WTC11 (cell line): ENCODE measurements around the gene RXRB. TPM values are rescaled to one million over a fixed set of nuclear protein-coding genes. Genes with fewer than 3 reads are reported as not detected.

Experiments
- ATAC-seq: fragments of 200-7000 bp; cut with Tn5 transposase; 2 replicates; pipeline ENCODE4 v1.10.0; 2021; ENCODE audit warnings: mild to moderate bottlenecking, moderate library complexity
- CTCF ChIA-PET: fragments of 300-600 bp; sonication (Branson Sonifier 250); formaldehyde crosslinking; loops from one replicate; lab custom pipeline; 2021; ENCODE audit warnings: antibody characterized with exemption; lab: Charles Lee
- POLR2A ChIA-PET: fragments of 350-600 bp; sonication (Branson Sonifier 250); formaldehyde crosslinking; loops from one replicate; lab custom pipeline; 2021; ENCODE audit warnings: antibody characterized with exemption; lab: Charles Lee
- DNase-seq: peaks from one replicate; pipeline ENCODE4 v3.0.0; 2021; ENCODE audit warnings: low spot score
- H3K27ac Mint-ChIP-seq: 2 replicates; pipeline ENCODE4 v1.8.0; 2021; ENCODE audit warnings: mixed read lengths
- H3K27me3 Mint-ChIP-seq: 2 replicates; pipeline ENCODE4 v1.8.0; 2021; ENCODE audit warnings: low read depth, mild to moderate bottlenecking, moderate library complexity, mixed read lengths
- H3K36me3 Mint-ChIP-seq: 2 replicates; pipeline ENCODE4 v1.8.0; 2021; ENCODE audit warnings: mixed read lengths
- H3K4me1 Mint-ChIP-seq: 2 replicates; pipeline ENCODE4 v1.8.0; 2022; ENCODE audit warnings: mixed read lengths
- H3K4me3 Mint-ChIP-seq: 2 replicates; pipeline ENCODE4 v1.8.0; 2021; ENCODE audit warnings: mild to moderate bottlenecking, moderate library complexity, mixed read lengths
- H3K9me3 Mint-ChIP-seq: 2 replicates; pipeline ENCODE4 v1.8.0; 2021; ENCODE audit warnings: mixed read lengths
- EMX1 ChIP-seq: fragments of 250-450 bp; sonication (Bioruptor Pico); IDR thresholded peaks from 2 replicates; pipeline ENCODE4 v1.8.0; 2021; ENCODE audit warnings: mild to moderate bottlenecking
- FOXJ3 ChIP-seq: sonication (generic); formaldehyde crosslinking; IDR thresholded peaks from 2 replicates; pipeline ENCODE4 v1.9.0; 2021; ENCODE audit warnings: missing genetic modification reagents, mild to moderate bottlenecking, borderline replicate concordance
- GABPB1 ChIP-seq: sonication (generic); formaldehyde crosslinking; IDR thresholded peaks from 2 replicates; pipeline ENCODE4 v1.8.1; 2023; ENCODE audit warnings: mild to moderate bottlenecking, missing genetic modification reagents
- NFATC4 ChIP-seq: fragments of 250-450 bp; sonication (Bioruptor Pico); IDR thresholded peaks from 2 replicates; pipeline ENCODE4 v1.9.0; 2021; ENCODE audit warnings: mild to moderate bottlenecking
- TCF7 ChIP-seq: sonication (generic); formaldehyde crosslinking; IDR thresholded peaks from 2 replicates; pipeline ENCODE4 v1.8.0; 2022; ENCODE audit warnings: mild to moderate bottlenecking, low read depth, missing genetic modification reagents, moderate library complexity
- total RNA-seq: library from RNA; stranded (reverse); gene quantifications from 3 replicates; pipeline ENCODE4 v1.2.3, GENCODE V29; 2021
- TF ChIP-seq, protein P1 (sequence below): fragments of 200-600 bp; IDR thresholded peaks from 2 replicates; pipeline ENCODE4 v1.8.0; 2022; ENCODE audit warnings: antibody characterized with exemption
- TF ChIP-seq, protein P2 (sequence below): sonication (generic); formaldehyde crosslinking; IDR thresholded peaks from 2 replicates; pipeline ENCODE4 v1.8.1; 2022; ENCODE audit warnings: low read depth, missing genetic modification reagents, borderline replicate concordance
- TF ChIP-seq, protein P3 (sequence below): fragments of 250-450 bp; sonication (Bioruptor Pico); IDR thresholded peaks from 2 replicates; pipeline ENCODE4 v1.9.0; 2021; ENCODE audit warnings: moderate library complexity, mild to moderate bottlenecking, inconsistent platforms, borderline replicate concordance
- TF ChIP-seq, protein P4 (sequence below): sonication (generic); formaldehyde crosslinking; conservative IDR thresholded peaks from 2 replicates; pipeline ENCODE4 v1.8.1; 2023; ENCODE audit warnings: mild to moderate bottlenecking, low read depth, missing genetic modification reagents, moderate library complexity
- TF ChIP-seq, protein P5 (sequence below): fragments of 250-450 bp; sonication (Bioruptor Pico); conservative IDR thresholded peaks from 2 replicates; pipeline ENCODE4 v1.9.0; 2021; ENCODE audit warnings: mild to moderate bottlenecking

RXRB gene
- total RNA-seq, 1 experiment from 2014 or later: 24.5 TPM

DNA sequence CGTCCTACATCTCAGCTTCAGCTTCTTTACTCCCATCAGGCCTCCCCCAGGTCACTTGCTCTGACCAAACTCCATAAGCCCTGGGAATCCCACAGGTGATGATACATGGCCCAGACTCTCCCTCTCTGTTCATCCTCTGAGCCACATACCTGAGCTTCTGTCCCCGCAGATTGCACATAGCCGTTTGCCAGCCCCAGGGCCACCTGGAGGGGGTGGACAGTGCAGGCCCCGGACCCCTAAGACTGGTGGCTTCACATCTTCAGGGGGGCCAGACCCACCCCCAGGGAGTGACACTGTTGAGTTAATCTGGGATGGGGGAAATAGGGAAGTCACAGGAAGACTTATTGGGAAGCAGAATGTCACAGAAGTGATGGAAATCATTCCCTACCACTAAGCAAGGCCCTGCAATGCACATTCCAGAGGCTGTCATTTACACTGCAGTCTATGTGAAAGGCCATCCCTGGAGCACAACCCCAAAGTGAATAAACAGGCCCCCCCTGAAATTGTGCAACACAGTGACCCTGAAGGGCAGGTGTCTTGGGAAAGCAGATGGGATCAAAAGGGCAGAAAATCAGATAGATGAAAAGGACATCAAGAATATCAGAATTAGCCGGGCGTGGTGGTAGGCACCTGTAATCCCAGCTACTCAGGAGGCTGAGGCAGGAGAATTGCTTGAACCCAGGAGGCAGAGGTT is 2.2 kb downstream of the RXRB start:
- no peak for TF ChIP-seq NFATC4 (CRISPR knock-in tag)
- TF ChIP-seq GABPB1 (CRISPR knock-in tag): peak; percentile 83

DNA sequence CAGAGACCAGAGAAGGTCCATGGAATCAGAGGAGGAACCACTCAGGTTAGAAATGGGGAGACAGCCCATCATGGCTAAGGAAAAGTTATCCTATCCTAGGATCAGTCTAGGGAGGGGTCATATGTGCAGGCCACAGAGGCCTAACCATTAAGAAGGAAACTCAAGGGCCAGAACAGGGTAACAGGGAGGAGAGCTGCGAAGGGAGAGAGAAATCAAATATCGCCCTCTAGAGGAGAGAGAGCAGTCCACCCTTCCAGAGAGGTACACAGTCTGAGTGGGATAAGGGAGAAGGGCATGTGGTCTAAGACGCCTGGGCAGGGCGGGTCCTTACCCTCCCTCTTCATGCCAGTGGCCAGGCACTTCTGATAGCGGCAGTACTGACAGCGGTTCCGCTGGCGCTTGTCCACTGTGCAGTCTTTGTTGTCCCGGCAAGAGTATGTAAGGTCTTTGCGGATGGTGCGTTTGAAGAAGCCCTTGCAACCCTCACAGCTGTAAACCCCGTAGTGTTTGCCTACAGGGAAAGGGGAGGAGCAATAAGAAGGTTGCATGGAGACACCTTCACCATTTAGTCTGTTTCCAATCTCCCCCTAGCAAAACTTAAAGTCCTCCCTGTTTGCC is 2.9 kb downstream of the RXRB start:
- Mint-ChIP-seq H3K27ac (peak overlapping the region; percentile 41), H3K9me3 (no peaks in the 10 kb centered on the region), H3K4me1 (peaks cover 38% of the 10 kb centered on the region), H3K27me3 (peaks cover 4% of the 10 kb centered on the region; the same call in 1 of the 2 replicates), H3K4me3 (peak overlapping the region; percentile 97), H3K36me3 (peaks cover 31% of the 10 kb centered on the region)
- CTCF ChIA-PET: interaction anchor here (0.6 to 1.9 kb wide), 25 partner anchors 12 to 226 kb away, joined by 3 to 20 read pairs (median 4); partner anchors contain the start of gene RING1
- TF ChIP-seq GABPB1 (CRISPR knock-in tag): peak; percentile 56
- TF ChIP-seq, protein P1, sequence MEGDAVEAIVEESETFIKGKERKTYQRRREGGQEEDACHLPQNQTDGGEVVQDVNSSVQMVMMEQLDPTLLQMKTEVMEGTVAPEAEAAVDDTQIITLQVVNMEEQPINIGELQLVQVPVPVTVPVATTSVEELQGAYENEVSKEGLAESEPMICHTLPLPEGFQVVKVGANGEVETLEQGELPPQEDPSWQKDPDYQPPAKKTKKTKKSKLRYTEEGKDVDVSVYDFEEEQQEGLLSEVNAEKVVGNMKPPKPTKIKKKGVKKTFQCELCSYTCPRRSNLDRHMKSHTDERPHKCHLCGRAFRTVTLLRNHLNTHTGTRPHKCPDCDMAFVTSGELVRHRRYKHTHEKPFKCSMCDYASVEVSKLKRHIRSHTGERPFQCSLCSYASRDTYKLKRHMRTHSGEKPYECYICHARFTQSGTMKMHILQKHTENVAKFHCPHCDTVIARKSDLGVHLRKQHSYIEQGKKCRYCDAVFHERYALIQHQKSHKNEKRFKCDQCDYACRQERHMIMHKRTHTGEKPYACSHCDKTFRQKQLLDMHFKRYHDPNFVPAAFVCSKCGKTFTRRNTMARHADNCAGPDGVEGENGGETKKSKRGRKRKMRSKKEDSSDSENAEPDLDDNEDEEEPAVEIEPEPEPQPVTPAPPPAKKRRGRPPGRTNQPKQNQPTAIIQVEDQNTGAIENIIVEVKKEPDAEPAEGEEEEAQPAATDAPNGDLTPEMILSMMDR: peak; percentile 61
- no peak for TF ChIP-seq TCF7 (CRISPR knock-in tag)
- ATAC-seq (peak; percentile 71), DNase-seq (peak; percentile 44)
- POLR2A ChIA-PET: no interaction called here

More for the DNA sequence above, 2.2 kb downstream of the RXRB start:
- H3K4me1 Mint-ChIP-seq: peaks cover 41% of the 10 kb centered on the region
- POLR2A ChIA-PET: no interaction called here
- ATAC-seq (no peak), DNase-seq (no peak)
- CTCF ChIA-PET: interaction anchor here (1.0 to 2.2 kb wide), 18 partner anchors 11 to 226 kb away, joined by 3 to 20 read pairs (median 6); partner anchors contain the start of gene RING1
- no peaks in the 10 kb centered on the region for H3K9me3 Mint-ChIP-seq
- H3K27ac Mint-ChIP-seq: peak overlapping the region; percentile 41; the same call in 1 of the 2 replicates
- peak overlapping the region; percentile 97 for H3K4me3 Mint-ChIP-seq
- peaks cover 39% of the 10 kb centered on the region for H3K36me3 Mint-ChIP-seq
- H3K27me3 Mint-ChIP-seq: no peaks in the 10 kb centered on the region

DNA sequence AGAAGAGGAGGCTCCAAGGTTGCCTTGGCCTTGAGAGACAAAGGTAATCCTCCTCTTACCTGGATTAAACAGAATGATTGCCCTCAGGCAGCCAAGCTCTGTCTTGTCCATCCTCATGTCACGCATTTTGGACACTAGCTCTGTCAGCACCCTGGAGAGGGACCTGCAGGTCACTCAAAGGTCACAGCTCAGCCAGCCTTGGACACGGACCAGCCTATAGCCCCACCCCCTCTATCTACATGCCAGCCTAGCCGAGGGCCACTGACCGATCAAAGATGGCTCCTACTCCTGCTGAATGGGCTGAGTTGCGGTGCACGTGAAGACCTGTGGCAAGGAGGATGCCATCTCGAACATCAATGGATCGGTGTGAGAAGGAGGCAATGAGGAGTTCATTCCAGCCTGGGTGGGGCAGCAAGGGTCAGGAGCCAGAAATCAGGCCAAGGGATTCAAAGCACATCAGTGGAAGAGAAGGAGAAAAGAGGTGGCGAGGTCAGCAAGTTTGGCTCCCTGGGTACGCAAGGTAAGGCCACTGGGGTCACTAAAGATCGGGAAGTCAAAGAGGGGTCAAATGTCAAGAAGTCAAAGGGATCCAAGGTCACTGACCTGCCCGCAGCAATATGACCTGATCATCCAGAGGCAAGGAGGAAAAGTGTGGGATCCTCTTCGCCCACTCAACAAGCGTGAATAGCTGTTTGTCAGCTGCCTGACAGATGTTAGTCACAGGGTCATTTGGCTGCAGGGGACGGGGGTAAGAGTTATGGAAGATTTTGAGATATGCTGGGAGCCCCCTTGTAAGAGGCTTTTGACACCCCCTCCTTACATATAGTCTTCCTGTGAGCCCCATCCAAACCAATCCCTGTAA is 4.9 kb downstream of the RXRB start:
- H3K4me3 Mint-ChIP-seq: no peak overlapping the region
- POLR2A ChIA-PET: interaction anchor here (1.4 kb wide), 1 partner anchor 224 kb away, joined by 4 read pairs; no protein-coding TSS in a partner anchor

More for the DNA sequence above, 4.9 kb downstream of the RXRB start:
- TF ChIP-seq GABPB1 (CRISPR knock-in tag) (no peak), EMX1 (no peak), FOXJ3 (CRISPR knock-in tag) (no peak)
- TF ChIP-seq, protein P2, sequence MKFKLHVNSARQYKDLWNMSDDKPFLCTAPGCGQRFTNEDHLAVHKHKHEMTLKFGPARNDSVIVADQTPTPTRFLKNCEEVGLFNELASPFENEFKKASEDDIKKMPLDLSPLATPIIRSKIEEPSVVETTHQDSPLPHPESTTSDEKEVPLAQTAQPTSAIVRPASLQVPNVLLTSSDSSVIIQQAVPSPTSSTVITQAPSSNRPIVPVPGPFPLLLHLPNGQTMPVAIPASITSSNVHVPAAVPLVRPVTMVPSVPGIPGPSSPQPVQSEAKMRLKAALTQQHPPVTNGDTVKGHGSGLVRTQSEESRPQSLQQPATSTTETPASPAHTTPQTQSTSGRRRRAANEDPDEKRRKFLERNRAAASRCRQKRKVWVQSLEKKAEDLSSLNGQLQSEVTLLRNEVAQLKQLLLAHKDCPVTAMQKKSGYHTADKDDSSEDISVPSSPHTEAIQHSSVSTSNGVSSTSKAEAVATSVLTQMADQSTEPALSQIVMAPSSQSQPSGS (CRISPR knock-in tag): no peak
- TF ChIP-seq, protein P3, sequence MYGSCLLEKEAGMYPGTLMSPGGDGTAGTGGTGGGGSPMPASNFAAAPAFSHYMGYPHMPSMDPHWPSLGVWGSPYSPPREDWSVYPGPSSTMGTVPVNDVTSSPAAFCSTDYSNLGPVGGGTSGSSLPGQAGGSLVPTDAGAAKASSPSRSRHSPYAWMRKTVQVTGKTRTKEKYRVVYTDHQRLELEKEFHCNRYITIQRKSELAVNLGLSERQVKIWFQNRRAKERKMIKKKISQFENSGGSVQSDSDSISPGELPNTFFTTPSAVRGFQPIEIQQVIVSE (CRISPR knock-in tag): no peak
- TF ChIP-seq, protein P4, sequence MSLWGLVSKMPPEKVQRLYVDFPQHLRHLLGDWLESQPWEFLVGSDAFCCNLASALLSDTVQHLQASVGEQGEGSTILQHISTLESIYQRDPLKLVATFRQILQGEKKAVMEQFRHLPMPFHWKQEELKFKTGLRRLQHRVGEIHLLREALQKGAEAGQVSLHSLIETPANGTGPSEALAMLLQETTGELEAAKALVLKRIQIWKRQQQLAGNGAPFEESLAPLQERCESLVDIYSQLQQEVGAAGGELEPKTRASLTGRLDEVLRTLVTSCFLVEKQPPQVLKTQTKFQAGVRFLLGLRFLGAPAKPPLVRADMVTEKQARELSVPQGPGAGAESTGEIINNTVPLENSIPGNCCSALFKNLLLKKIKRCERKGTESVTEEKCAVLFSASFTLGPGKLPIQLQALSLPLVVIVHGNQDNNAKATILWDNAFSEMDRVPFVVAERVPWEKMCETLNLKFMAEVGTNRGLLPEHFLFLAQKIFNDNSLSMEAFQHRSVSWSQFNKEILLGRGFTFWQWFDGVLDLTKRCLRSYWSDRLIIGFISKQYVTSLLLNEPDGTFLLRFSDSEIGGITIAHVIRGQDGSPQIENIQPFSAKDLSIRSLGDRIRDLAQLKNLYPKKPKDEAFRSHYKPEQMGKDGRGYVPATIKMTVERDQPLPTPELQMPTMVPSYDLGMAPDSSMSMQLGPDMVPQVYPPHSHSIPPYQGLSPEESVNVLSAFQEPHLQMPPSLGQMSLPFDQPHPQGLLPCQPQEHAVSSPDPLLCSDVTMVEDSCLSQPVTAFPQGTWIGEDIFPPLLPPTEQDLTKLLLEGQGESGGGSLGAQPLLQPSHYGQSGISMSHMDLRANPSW (CRISPR knock-in tag): no peak
- TF ChIP-seq, protein P5, sequence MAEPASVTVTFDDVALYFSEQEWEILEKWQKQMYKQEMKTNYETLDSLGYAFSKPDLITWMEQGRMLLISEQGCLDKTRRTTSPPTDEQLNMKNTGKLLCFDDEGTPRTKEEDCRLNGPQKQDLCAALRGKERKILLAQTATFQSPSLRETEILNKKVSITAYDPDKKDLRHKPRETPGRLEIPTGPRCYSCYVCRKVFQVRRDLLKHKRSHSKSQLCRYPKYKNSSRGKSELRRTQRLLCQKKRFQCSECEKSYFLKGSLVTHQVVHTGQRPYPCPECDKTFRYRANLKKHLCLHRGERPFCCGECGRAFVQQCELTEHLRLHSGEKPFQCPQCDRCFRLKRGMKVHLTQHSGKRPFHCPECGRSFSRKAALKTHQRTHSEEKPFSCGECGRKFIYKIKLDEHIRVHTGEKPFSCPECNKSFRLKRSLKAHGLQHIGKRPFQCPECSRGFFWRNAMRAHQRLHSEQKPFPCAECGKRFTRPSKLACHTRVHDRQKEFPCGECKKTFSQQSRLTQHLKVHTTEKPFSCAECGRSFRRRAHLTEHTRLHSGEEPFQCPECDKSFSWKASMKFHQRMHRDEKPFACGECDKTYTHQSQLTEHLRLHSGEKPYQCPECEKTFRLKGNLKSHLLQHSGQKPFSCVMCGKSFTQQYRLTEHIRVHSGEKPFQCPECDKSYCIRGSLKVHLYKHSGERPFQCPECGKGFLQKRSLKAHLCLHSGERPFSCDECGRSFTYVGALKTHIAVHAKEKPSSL (CRISPR knock-in tag): no peak
- Mint-ChIP-seq H3K9me3 (no peaks in the 10 kb centered on the region), H3K4me1 (peaks cover 32% of the 10 kb centered on the region), H3K27me3 (peaks cover 23% of the 10 kb centered on the region), H3K27ac (no peak overlapping the region; the same call in 1 of the 2 replicates), H3K36me3 (peaks cover 17% of the 10 kb centered on the region)
- CTCF ChIA-PET: interaction anchor here (1.6 kb wide), 1 partner anchor 23 kb away, joined by 4 read pairs; no protein-coding TSS in a partner anchor
- ATAC-seq: no peak
- no peak for DNase-seq
